Caco-2 (cell line): ENCODE measurements around the gene IQGAP2. TPM values are rescaled to one million over a fixed set of nuclear protein-coding genes. Genes with fewer than 3 reads are reported as not detected.

Source experiments
- BruUV-seq: library from RNA; stranded (reverse); fragments of 400-500 nt; replicated peaks from 2 replicates; lab custom pipeline; 2021; lab: Mats Ljungman, UMichigan
- CTCF ChIA-PET: fragments of 300-600 bp; sonication (Branson Sonifier 250); formaldehyde crosslinking; loops from one replicate; lab custom pipeline; 2022; ENCODE audit warnings: antibody characterized with exemption; lab: Charles Lee
- POLR2A ChIA-PET: fragments of 300-600 bp; sonication (Branson Sonifier 250); formaldehyde crosslinking; loops from one replicate; lab custom pipeline; 2022; ENCODE audit warnings: antibody characterized with exemption; lab: Charles Lee
- DNase-seq, 2 experiments: peaks; one replicate each; pipeline versions ENCODE4 v3.0.0 to v3.0.0-alpha.2; 2020 to 2022
- H3K27me3 ChIP-seq: replicated peaks from 2 replicates; pipeline ENCODE4 v1.6.0; 2011; ENCODE audit warnings: low read length; ENCODE audit not compliant: control insufficient read depth, insufficient read depth
- H3K36me3 ChIP-seq: 2 replicates; pipeline ENCODE4 v1.5.1; 2011; ENCODE audit warnings: low read length; ENCODE audit not compliant: control insufficient read depth, insufficient read depth
- H3K4me1 ChIP-seq: fragments of 250-450 bp; sonication (Bioruptor Pico); 2 replicates; pipeline ENCODE4 v1.5.1; 2020; ENCODE audit warnings: mild to moderate bottlenecking
- H3K4me3 ChIP-seq: 2 replicates; pipeline ENCODE4 v1.5.1; 2011; ENCODE audit warnings: low read depth, mild to moderate bottlenecking, control low read depth, low read length
- H3K9me3 ChIP-seq: fragments of 250-450 bp; sonication (Bioruptor Pico); 2 replicates; pipeline ENCODE4 v1.5.1; 2020; ENCODE audit warnings: mild to moderate bottlenecking, moderate library complexity
- H3K27ac Mint-ChIP-seq: one replicate; pipeline ENCODE4 v1.8.0; 2022; ENCODE audit warnings: mixed read lengths; ENCODE audit not compliant: unreplicated experiment
- H3K27me3 Mint-ChIP-seq: one replicate; pipeline ENCODE4 v1.8.0; 2022; ENCODE audit warnings: mixed read lengths; ENCODE audit not compliant: insufficient read depth, unreplicated experiment
- H3K36me3 Mint-ChIP-seq: one replicate; pipeline ENCODE4 v1.8.0; 2022; ENCODE audit warnings: mild to moderate bottlenecking, mixed read lengths; ENCODE audit not compliant: insufficient read depth, unreplicated experiment
- H3K4me1 Mint-ChIP-seq: one replicate; pipeline ENCODE4 v1.8.0; 2022; ENCODE audit warnings: low read depth, mixed read lengths; ENCODE audit not compliant: unreplicated experiment
- H3K4me3 Mint-ChIP-seq: one replicate; pipeline ENCODE4 v1.8.0; 2022; ENCODE audit warnings: mild to moderate bottlenecking, moderate library complexity, mixed read lengths; ENCODE audit not compliant: unreplicated experiment
- H3K9me3 Mint-ChIP-seq: one replicate; pipeline ENCODE4 v1.8.0; 2022; ENCODE audit warnings: mixed read lengths; ENCODE audit not compliant: unreplicated experiment
- CTCF ChIP-seq, 2 experiments: fragments of 200-600 bp in 1 of 2; IDR thresholded peaks; 1 replicate in 1 of 2; 2 replicates in 1 of 2; pipeline versions ENCODE4 v1.5.1 to v1.8.0; 2011 to 2022; ENCODE audit warnings: antibody characterized with exemption in 1 of 2, control low read depth in 1 of 2, inconsistent platforms in 1 of 2, low read depth in 1 of 2, low read length in 1 of 2, mild to moderate bottlenecking in 1 of 2, moderate library complexity in 1 of 2; ENCODE audit not compliant: insufficient read depth in 1 of 2, severe bottlenecking in 1 of 2, unreplicated experiment in 1 of 2
- intact Hi-C: fragments of 100-400 bp; cut with micrococcal nuclease; formaldehyde crosslinking; loops from one replicate; pipeline ENCODE4 v1.10.0; 2022; ENCODE audit not compliant: unreplicated experiment
- total RNA-seq: library from RNA; stranded (reverse); gene quantifications from 2 replicates; pipeline ENCODE4 v1.2.3, GENCODE V29; 2022

The IQGAP2 gene
- total RNA-seq, 1 experiment from 2014 or later, result 89.4 TPM

DNA sequence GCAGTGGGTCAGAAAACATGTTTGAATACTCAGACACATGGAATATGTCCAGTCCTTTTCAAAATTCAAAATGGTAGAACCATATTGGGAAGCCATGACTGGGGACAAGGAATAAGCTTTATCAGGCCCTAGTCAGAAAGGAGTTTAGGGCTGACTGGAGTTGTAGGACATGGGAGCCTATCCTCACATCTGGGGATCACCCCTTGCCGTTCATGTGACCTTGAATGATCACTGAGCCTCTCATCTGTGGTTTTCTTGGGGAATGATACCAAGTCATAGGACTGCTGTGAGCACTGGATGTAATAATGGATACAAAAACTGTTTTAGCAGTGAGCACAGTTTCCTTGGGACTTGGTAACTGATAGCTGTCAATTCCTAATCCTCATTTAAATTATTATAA lies 84.7 kb downstream of the IQGAP2 start:
- Mint-ChIP-seq H3K9me3 (no peaks in the 10 kb centered on the region), H3K4me1 (peaks cover 41% of the 10 kb centered on the region), H3K27me3 (no peaks in the 10 kb centered on the region), H3K36me3 (peaks cover 21% of the 10 kb centered on the region), H3K4me3 (no peak overlapping the region), H3K27ac (no peak overlapping the region)
- POLR2A ChIA-PET, result no interaction called here
- no peaks in the 10 kb centered on the region; the same call in 1 of the 2 replicates for H3K9me3 ChIP-seq
- H3K27me3 ChIP-seq, result no peaks in the 10 kb centered on the region
- H3K36me3 ChIP-seq, result no peaks in the 10 kb centered on the region
- no peak overlapping the region for H3K4me3 ChIP-seq
- intact Hi-C loops, result no loop called here
- no peak for DNase-seq
- BruUV-seq, result no TSS peak
- CTCF ChIA-PET, result no interaction called here
- H3K4me1 ChIP-seq, result peaks cover 47% of the 10 kb centered on the region
- TF ChIP-seq CTCF (IDR thresholded peaks at IDR 0.05; ENCODE audit: insufficient read depth in 1 of 2, low read depth in 1 of 2, low read length in 1 of 2, severe bottlenecking in 1 of 2, unreplicated experiment in 1 of 2), result no peak

- H3K27ac Mint-ChIP-seq, result peak overlapping the region; percentile 66
- H3K4me3 Mint-ChIP-seq, result no peak overlapping the region
- H3K4me1 Mint-ChIP-seq, result peaks cover 42% of the 10 kb centered on the region
- intact Hi-C loops, result no loop called here
- no peak for DNase-seq
- H3K27me3 Mint-ChIP-seq, result no peaks in the 10 kb centered on the region
- Histone ChIP-seq H3K27me3 (no peaks in the 10 kb centered on the region), H3K9me3 (no peaks in the 10 kb centered on the region; the same call in 1 of the 2 replicates), H3K4me1 (peaks cover 47% of the 10 kb centered on the region), H3K4me3 (no peak overlapping the region), H3K36me3 (no peaks in the 10 kb centered on the region)
- POLR2A ChIA-PET, result no interaction called here
- peaks cover 10% of the 10 kb centered on the region for H3K36me3 Mint-ChIP-seq
- no peak for TF ChIP-seq CTCF (IDR thresholded peaks at IDR 0.05; ENCODE audit: insufficient read depth in 1 of 2, low read depth in 1 of 2, low read length in 1 of 2, severe bottlenecking in 1 of 2, unreplicated experiment in 1 of 2)
- H3K9me3 Mint-ChIP-seq, result no peaks in the 10 kb centered on the region
- BruUV-seq, result no TSS peak
- CTCF ChIA-PET, result no interaction called here
These were observed 85.9 kb downstream of the IQGAP2 start for GRCh38 chr5:76488969-76489368.

DNA sequence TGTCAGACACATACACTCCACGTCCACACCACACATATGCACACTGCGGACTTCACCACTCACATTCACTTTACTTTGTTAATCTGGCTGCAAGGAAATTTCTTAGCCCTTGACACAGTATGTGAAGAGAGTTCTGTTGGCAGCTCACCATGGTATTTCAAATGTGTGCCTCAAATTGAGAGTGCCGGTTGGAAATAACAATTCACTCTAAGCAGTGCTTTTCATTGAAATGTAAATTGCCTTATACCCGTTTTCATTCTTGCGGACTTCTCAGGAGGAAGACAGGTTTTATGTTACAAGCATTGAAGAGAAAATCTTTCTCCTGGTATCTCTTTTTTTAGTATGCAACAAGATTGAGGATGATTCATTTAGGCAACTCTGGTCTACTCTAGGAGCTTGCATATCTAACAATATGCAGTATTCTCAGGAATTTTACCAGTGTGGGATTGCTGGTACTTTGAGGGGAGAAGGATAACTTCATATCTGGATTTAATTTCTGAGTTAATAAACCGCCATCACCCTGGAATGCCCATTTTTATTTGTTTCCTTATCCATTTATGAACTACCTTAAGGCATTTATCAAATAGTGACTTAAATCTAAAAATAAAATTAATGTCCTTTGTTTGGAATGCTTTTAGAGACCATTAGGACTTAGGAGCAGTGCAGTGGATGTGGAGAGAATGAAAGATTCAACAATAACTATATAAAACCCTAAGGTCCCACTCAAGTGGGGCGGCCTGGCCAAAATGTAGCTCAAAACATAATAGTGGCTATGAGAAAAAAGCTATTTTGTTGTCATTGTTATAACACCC lies 87.0 kb downstream of the IQGAP2 start:
- no peak overlapping the region for H3K4me3 ChIP-seq
- no peaks in the 10 kb centered on the region for H3K36me3 ChIP-seq
- no peak for DNase-seq
- no peaks in the 10 kb centered on the region; the same call in 1 of the 2 replicates for H3K9me3 ChIP-seq
- peak overlapping the region; percentile 66 for H3K27ac Mint-ChIP-seq
- no peaks in the 10 kb centered on the region for H3K27me3 ChIP-seq
- intact Hi-C loops, result no loop called here
- no peaks in the 10 kb centered on the region for H3K27me3 Mint-ChIP-seq
- peaks cover 41% of the 10 kb centered on the region for H3K4me1 Mint-ChIP-seq
- POLR2A ChIA-PET, result no interaction called here
- no peak overlapping the region for H3K4me3 Mint-ChIP-seq
- no TSS peak for BruUV-seq
- no peaks in the 10 kb centered on the region for H3K9me3 Mint-ChIP-seq
- no peak for TF ChIP-seq CTCF (IDR thresholded peaks at IDR 0.05; ENCODE audit: insufficient read depth in 1 of 2, low read depth in 1 of 2, low read length in 1 of 2, severe bottlenecking in 1 of 2, unreplicated experiment in 1 of 2)
- peaks cover 11% of the 10 kb centered on the region for H3K36me3 Mint-ChIP-seq
- peaks cover 47% of the 10 kb centered on the region for H3K4me1 ChIP-seq
- CTCF ChIA-PET, result no interaction called here
